LNCAP (cell line): Measurements from ENCODE around the gene ARMH4.

Experiments
- TF ChIP-seq, protein P1 (sequence below): fragments of 450-650 bp; IDR thresholded peaks from 2 replicates; pipeline ENCODE4 v1.5.1; 2017; ENCODE audit warnings: mild to moderate bottlenecking

ARMH4 gene

DNA sequence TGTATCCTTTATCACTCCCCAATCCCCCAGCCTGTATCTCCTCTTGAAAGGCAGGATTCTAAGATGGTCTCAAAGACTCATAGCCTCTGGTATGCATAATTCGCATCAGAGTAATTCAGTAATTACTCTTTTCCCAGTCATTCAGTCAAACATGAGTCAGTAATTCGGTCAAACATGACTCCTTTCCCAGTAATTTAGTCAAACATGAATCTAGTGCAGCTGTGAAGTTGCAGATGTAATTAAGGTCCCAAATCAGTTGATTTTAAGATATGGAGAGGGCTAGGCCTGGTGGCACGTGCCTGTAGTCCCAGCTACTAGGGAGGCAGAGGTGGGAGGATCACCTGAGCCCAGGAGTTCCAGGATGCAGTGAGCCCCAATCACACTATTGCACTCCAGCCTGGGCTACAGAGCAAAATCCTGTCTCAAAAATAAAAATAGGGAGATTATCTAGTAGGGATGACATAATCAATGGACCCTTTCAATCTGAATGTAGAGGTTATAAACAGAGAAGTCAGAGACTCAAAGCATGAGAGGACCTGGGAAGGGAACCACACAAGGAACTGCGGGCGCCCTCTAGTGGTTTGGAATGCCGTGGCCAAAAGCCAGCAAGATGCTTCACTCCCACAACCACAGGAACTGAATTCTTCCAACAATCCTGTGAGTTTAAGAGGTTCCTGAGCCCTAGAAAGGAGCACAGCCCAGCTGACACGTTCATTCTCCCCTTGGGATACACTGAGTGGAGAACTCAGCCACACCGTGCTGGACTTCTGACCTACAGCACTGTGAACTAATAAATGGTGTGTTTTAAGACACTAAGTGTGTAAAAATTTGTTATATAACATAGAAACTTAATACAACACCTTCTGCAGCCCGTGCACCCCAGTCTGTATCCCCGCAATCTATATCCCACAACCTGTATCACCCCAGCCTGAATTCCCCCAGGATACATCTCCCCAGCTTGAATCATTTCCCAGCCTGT is 14.3 kb upstream of the ARMH4 start:
- TF ChIP-seq, protein P1, sequence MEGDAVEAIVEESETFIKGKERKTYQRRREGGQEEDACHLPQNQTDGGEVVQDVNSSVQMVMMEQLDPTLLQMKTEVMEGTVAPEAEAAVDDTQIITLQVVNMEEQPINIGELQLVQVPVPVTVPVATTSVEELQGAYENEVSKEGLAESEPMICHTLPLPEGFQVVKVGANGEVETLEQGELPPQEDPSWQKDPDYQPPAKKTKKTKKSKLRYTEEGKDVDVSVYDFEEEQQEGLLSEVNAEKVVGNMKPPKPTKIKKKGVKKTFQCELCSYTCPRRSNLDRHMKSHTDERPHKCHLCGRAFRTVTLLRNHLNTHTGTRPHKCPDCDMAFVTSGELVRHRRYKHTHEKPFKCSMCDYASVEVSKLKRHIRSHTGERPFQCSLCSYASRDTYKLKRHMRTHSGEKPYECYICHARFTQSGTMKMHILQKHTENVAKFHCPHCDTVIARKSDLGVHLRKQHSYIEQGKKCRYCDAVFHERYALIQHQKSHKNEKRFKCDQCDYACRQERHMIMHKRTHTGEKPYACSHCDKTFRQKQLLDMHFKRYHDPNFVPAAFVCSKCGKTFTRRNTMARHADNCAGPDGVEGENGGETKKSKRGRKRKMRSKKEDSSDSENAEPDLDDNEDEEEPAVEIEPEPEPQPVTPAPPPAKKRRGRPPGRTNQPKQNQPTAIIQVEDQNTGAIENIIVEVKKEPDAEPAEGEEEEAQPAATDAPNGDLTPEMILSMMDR = peak; percentile 87

DNA sequence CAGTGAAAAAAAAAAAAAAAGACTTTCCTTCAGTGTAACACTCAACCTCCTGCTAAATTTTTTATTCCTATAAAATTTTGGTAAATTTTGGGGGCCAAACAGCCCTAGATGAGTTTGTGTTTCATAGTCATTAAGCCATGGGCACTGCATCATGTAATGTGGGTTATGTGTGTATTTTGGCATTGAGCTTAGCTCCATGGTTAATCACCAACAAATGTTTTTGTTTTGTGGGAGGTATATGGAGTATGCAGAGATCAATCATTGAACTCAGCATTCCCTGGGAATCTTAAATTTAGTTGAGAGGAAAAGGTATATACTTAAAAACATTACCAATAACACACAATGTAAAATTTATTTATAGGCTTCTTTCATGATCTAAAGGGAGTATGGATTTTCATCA is 8.5 kb upstream of the ARMH4 start:
- TF ChIP-seq, protein P1 = no peak

GRCh38 chr14:58151133-58152013 is 640 bp downstream of the ARMH4 start:
- TF ChIP-seq, protein P1 = no peak

- TF ChIP-seq, protein P1 = no peak
Observed at GRCh38 chr14:58150243-58150805, 1.7 kb downstream of the ARMH4 start.

GRCh38 chr14:58149196-58149595 is 2.8 kb downstream of the ARMH4 start:
- TF ChIP-seq, protein P1 = no peak

GRCh38 chr14:58146399-58146798 is 5.6 kb downstream of the ARMH4 start:
- TF ChIP-seq, protein P1 = no peak

GRCh38 chr14:58145936-58146335 is 6.1 kb downstream of the ARMH4 start:
- TF ChIP-seq, protein P1 = no peak
